ENCODE data around the gene CCNT2.

DNA sequence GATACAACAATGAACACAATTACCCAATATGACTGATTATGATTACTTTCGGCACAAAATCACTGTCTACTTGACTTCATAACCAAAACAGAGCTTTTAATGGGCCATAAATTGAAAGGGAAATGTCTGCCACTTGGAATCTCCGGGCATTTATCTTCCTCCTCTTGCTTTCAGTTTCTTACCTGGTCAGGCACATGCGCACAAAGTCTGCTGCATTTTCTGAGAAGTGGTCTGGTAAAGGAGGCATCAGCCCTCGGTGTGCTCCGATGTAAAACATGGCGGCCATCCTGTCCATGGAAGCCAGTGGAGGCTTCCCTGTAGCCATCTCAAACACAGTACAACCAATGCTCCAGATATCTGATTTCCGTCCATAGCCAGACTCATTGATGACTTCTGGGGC is 62.0 kb downstream of the CCNT2 start:
- no peak for TF ChIP-seq POLR2A (IDR thresholded peaks at IDR 0.05)
- TF ChIP-seq, protein P1, sequence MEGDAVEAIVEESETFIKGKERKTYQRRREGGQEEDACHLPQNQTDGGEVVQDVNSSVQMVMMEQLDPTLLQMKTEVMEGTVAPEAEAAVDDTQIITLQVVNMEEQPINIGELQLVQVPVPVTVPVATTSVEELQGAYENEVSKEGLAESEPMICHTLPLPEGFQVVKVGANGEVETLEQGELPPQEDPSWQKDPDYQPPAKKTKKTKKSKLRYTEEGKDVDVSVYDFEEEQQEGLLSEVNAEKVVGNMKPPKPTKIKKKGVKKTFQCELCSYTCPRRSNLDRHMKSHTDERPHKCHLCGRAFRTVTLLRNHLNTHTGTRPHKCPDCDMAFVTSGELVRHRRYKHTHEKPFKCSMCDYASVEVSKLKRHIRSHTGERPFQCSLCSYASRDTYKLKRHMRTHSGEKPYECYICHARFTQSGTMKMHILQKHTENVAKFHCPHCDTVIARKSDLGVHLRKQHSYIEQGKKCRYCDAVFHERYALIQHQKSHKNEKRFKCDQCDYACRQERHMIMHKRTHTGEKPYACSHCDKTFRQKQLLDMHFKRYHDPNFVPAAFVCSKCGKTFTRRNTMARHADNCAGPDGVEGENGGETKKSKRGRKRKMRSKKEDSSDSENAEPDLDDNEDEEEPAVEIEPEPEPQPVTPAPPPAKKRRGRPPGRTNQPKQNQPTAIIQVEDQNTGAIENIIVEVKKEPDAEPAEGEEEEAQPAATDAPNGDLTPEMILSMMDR (IDR thresholded peaks at IDR 0.05), result no peak
